Aorta (tissue), 5 donors: Measurements from ENCODE around the gene C1orf21. TPM values are rescaled to one million over a fixed set of nuclear protein-coding genes. Genes with fewer than 3 reads are reported as not detected.

ENCODE experiments used
- ATAC-seq: fragments of 200-7000 bp; cut with Tn5 transposase; one replicate; pipeline ENCODE4 v1.9.1; 2022; ENCODE audit warnings: moderate library complexity; ENCODE audit not compliant: low FRiP score
- DNase-seq, 2 donors: peaks; one replicate each; pipeline ENCODE4 v3.0.0-alpha.2; 2020
- H3K27ac ChIP-seq, 2 donors: one replicate each; pipeline ENCODE4 v1.5.1; 2013; ENCODE audit warnings: low read length in 2 of 2, mild to moderate bottlenecking in 2 of 2, moderate library complexity in 2 of 2, control low read depth in 1 of 2, inconsistent platforms in 1 of 2, low read depth in 1 of 2
- H3K27me3 ChIP-seq, 2 donors: one replicate each; pipeline ENCODE4 v1.6.1; 2013; ENCODE audit warnings: control low read depth in 1 of 2, low read length in 1 of 2, mild to moderate bottlenecking in 1 of 2, moderate library complexity in 1 of 2; ENCODE audit not compliant: insufficient read depth in 2 of 2, control insufficient read depth in 1 of 2
- H3K36me3 ChIP-seq, 2 donors: one replicate each; pipeline ENCODE4 v1.6.1; 2013; ENCODE audit warnings: control low read depth in 1 of 2, low read length in 1 of 2, mild to moderate bottlenecking in 1 of 2; ENCODE audit not compliant: insufficient read depth in 2 of 2, control insufficient read depth in 1 of 2
- H3K4me1 ChIP-seq, 2 donors: one replicate each; pipeline ENCODE4 v1.6.1; 2013; ENCODE audit warnings: low read length in 2 of 2, control low read depth in 1 of 2, mild to moderate bottlenecking in 1 of 2, moderate library complexity in 1 of 2; ENCODE audit not compliant: insufficient read depth in 2 of 2, control insufficient read depth in 1 of 2
- H3K4me3 ChIP-seq, 2 donors: one replicate each; pipeline ENCODE4 v1.5.1; 2013; ENCODE audit warnings: low read length in 2 of 2, control low read depth in 1 of 2, mild to moderate bottlenecking in 1 of 2
- H3K9me3 ChIP-seq: one replicate; pipeline ENCODE4 v1.6.1; 2013; ENCODE audit warnings: mild to moderate bottlenecking, low read length; ENCODE audit not compliant: control insufficient read depth
- WGBS, 2 donors: extraction: QIAGEN DNeasy Blood & Tissue Kit; methylation state at CpG; one replicate each; pipeline ENCODE4 v1.1.7; 2013; 5-methylcytosine and 5-hydroxymethylcytosine counted together
- intact Hi-C, 2 donors: fragments of 100-400 bp; cut with DNase I; formaldehyde crosslinking; loops; one replicate each; pipeline versions ENCODE4 v1.14.2 to v1.15.0; 2022
- polyA plus RNA-seq, 2 donors: library from polyadenylated mRNA; stranded (reverse); fragments of 200-250 nt; gene quantifications; one replicate each; pipeline ENCODE4 v1.2.3, GENCODE V29; 2013
- total RNA-seq, 2 donors: library from RNA; stranded (reverse); fragmentation: NEBNext Ultra II Directional; extraction: Animal tissue kit (Norgen Biotek cat#: 25700); gene quantifications; one replicate each; pipeline ENCODE4 v1.2.1, GENCODE V29; 2021
- donor health status: healthy with polysubstance abuse.
- donor health status: Bipolar disorder and iron deficiency.
- donor health status: DM: no; HTN: no; CAD: no.
- donor health status: DM: no; HTN: no; CAD: no.
- donor health status: DM: yes; HTN: yes; CAD: no.

The C1orf21 gene
- total and polyA plus RNA-seq, 4 donors = 7.6 to 65.7 (median 42.9) TPM

DNA sequence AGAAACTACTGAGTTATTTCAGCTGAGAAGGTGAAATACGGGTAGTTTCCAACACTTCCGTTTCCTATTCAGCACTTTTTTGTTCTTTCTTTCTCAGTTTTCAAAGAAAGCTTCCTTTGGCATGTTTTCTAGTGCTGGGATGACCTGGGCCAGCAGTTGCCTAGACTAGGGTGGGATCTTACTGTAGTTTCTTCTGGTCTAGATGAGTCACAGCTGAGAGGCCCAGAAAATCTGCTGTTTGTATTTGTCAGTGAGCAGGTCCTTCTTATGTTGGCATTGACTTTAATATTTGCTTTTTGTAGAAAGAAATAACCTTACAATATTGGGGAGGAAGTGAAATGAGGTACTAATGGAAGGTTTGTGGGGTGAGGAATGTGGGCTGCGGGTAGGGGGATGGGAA, 22.2 kb downstream of the C1orf21 start:
- Histone ChIP-seq H3K4me1 (peaks cover 0 to 3% of the 10 kb centered on the region in 2 donors), H3K27ac (no peak overlapping the region), H3K36me3 (no peaks in the 10 kb centered on the region), H3K4me3 (no peak overlapping the region), H3K27me3 (no peaks in the 10 kb centered on the region), H3K9me3 (no peaks in the 10 kb centered on the region)
- intact Hi-C loops = no loop called here
- no peak for DNase-seq
- no peak for ATAC-seq
- 86 to 87% methylated on average over 3 of the region's 3 CpGs for WGBS, 2 donors

DNA sequence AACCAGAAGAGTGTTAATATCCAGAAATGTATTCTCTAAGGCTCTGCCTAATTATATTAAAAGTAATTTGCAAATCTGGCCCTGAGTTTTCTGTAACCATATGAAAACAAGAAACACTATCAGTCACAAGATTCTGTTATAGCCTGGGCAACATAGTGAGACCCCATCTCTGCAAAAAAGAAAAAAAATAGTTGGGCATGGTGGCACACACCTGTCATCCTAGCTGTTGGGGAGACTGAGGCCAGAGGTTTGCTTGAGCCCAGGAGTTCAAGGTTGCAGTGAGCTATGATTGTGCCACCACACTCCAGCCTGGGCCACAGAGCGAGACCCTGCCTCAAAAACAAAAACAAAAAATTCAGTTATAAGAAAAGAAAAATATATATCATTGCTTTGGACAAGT, 25.6 kb downstream of the C1orf21 start:
- no peak for DNase-seq
- intact Hi-C loops = no loop called here
- H3K4me1 ChIP-seq = peaks cover 0 to 9% of the 10 kb centered on the region in 2 donors
- H3K27ac ChIP-seq = no peak overlapping the region
- no peaks in the 10 kb centered on the region for H3K9me3 ChIP-seq
- no peaks in the 10 kb centered on the region for H3K27me3 ChIP-seq
- 96 to 100% methylated on average over 1 of the region's 1 CpG for WGBS, 2 donors
- H3K36me3 ChIP-seq = no peaks in the 10 kb centered on the region
- H3K4me3 ChIP-seq = no peak overlapping the region
- ATAC-seq = no peak

DNA sequence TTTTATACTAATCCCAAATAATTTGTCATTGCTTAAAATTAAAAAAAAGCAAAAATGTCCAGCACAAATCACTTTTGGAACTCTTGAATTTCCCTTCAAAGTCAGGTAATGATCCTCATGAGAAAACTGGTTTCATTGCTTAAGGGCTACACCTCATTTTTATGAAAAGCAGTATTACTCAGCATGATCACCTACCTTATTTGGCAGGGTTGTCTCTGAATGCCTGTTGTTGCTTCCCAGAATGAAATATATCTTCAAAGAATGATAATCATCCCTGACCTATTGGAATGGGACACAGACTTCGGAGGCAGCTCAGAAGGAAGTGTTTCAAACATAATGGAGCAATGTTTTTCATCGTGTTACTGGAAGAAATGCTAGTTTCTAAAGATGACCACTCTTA, 29.7 kb downstream of the C1orf21 start:
- ATAC-seq (no peak), DNase-seq (no peak)
- Histone ChIP-seq H3K4me3 (no peak overlapping the region), H3K4me1 (peaks cover 0 to 5% of the 10 kb centered on the region in 2 donors), H3K9me3 (no peaks in the 10 kb centered on the region), H3K36me3 (no peaks in the 10 kb centered on the region), H3K27me3 (no peaks in the 10 kb centered on the region), H3K27ac (no peak overlapping the region)
- intact Hi-C loops = no loop called here
- WGBS, 2 donors = 94 to 97% methylated on average over 2 of the region's 2 CpGs

DNA sequence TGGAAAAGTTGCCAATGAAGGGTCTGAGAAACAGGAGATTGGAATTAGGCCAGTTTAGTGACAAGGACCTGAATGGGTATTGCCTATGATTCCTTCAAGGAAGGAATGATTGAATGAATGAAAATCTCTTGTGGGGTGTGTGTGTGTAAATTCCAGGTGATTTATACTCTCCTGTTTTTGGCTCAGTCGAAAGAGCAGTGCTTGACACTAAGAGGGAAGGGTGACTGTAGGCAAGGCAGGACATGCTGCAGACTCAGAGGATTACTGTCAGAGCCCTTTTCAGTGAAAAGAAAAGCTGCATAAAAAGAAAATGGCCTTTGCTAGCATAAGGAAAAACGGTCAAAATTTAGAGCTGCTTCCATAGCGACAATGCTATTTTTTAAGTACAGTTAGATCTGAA, 30.1 kb downstream of the C1orf21 start:
- no peak overlapping the region for H3K27ac ChIP-seq
- H3K27me3 ChIP-seq = no peaks in the 10 kb centered on the region
- intact Hi-C loops = no loop called here
- peaks cover 0 to 5% of the 10 kb centered on the region in 2 donors for H3K4me1 ChIP-seq
- WGBS, 2 donors = 59 to 74% methylated on average over 3 of the region's 3 CpGs
- ATAC-seq (no peak), DNase-seq (no peak)
- H3K36me3 ChIP-seq = no peaks in the 10 kb centered on the region
- H3K4me3 ChIP-seq = no peak overlapping the region
- no peaks in the 10 kb centered on the region for H3K9me3 ChIP-seq

DNA sequence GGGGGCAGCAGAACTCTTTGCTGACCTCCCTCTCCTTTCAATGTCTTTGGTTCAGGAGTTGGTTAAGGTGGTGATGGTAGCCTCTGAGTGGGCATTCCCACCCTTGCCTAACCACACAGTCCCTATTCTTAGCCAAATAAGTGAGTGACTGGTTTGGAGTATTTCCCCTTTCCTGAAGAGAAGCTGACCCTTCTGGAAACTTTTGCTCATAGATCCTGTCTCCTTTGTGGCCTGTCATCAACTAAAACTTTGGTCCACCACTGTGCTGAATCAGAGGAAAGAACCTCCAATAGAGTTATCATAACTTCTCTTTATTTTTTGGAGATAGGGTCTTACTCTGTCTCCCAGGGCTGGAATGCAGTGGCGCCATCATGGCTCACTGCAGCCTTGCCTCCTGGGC, 31.1 kb downstream of the C1orf21 start:
- Histone ChIP-seq H3K9me3 (no peaks in the 10 kb centered on the region), H3K4me1 (peaks cover 0 to 5% of the 10 kb centered on the region in 2 donors), H3K36me3 (no peaks in the 10 kb centered on the region), H3K27ac (no peak overlapping the region), H3K4me3 (no peak overlapping the region), H3K27me3 (no peaks in the 10 kb centered on the region)
- DNase-seq (no peak), ATAC-seq (no peak)
- intact Hi-C loops = no loop called here
- WGBS, 2 donors = 95 to 98% methylated on average over 1 of the region's 1 CpG

DNA sequence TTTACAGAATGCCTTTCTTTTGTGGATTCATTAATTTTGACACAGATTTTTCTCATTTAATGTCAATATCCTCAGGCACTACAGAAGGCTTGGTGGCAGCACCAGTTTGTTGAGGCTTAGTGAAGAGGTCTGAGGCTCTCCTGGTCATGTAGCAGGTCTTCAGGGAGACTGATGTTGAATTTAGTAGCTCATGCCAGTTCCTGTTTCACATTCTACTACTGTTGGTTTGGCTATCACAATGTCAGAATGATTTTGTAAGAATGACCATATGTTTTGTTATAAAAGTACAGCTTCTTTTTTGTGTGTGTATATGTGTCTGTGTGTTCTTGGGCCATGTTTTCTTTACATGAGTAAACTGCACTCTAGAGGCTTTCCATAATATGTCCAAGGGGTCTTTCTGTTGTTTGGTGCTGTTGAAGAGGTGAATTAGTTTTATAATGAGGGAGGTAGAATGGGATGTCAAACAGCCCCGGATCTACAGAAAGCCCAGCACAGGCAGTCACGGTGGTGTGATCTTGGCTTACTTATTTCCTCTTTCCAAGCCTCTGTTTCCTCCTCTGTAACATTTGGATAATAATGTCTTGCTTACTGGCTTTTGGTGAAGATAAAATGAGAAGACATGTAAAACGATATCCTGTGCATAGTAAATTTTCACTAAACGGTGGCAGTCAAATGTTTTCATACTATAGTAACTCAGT, 32.0 kb downstream of the C1orf21 start:
- Histone ChIP-seq H3K36me3 (no peaks in the 10 kb centered on the region), H3K4me1 (peaks cover 0 to 5% of the 10 kb centered on the region in 2 donors), H3K27me3 (no peaks in the 10 kb centered on the region), H3K9me3 (no peaks in the 10 kb centered on the region), H3K4me3 (no peak overlapping the region), H3K27ac (no peak overlapping the region)
- intact Hi-C loops = no loop called here
- no peak for DNase-seq
- no peak for ATAC-seq
- WGBS, 2 donors = 90 to 93% methylated on average over 4 of the region's 4 CpGs

DNA sequence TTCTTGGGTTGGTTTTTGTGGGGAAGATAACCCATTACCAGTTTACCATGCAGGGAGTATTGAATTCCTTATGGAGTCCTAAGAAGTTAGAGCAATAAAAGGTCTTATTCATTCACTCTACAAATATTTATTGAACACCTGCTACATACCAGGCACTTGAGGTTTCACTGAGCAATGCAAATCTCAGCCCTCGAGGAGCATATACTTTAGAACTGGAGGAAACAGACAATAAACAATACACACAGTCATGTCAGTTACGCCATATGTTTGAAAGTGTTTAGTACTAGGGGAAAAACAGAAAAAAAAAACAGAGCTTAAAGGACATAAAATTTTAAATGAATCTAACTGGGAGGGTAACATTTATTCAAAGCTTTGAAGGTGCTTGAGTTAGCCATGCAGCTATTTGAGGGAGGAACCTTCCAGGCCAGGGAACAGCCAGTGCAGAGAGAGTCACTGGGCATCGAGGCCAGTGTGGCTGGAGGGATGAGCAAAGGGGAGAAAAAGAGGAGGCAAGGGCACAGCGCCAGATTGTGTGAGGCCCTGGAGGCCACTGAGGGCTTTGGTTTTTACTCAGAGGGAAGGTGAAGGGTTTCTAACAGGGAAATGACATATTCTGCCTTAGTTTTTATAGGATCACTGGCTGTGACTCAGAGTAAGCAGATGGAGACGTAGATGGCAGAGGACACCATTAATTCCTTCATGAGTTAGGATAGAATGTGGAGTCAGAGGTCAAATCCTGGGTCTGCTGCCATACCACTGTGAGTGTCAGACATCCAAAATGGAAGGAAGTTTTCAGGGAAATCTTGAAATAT, 32.7 kb downstream of the C1orf21 start:
- no peak overlapping the region for H3K4me3 ChIP-seq
- H3K27me3 ChIP-seq = no peaks in the 10 kb centered on the region
- ATAC-seq (no peak), DNase-seq (no peak)
- H3K4me1 ChIP-seq = peaks cover 0 to 5% of the 10 kb centered on the region in 2 donors
- no peaks in the 10 kb centered on the region for H3K36me3 ChIP-seq
- WGBS, 2 donors = 89 to 91% methylated on average over 5 of the region's 5 CpGs
- intact Hi-C loops = no loop called here
- no peaks in the 10 kb centered on the region for H3K9me3 ChIP-seq
- no peak overlapping the region for H3K27ac ChIP-seq

DNA sequence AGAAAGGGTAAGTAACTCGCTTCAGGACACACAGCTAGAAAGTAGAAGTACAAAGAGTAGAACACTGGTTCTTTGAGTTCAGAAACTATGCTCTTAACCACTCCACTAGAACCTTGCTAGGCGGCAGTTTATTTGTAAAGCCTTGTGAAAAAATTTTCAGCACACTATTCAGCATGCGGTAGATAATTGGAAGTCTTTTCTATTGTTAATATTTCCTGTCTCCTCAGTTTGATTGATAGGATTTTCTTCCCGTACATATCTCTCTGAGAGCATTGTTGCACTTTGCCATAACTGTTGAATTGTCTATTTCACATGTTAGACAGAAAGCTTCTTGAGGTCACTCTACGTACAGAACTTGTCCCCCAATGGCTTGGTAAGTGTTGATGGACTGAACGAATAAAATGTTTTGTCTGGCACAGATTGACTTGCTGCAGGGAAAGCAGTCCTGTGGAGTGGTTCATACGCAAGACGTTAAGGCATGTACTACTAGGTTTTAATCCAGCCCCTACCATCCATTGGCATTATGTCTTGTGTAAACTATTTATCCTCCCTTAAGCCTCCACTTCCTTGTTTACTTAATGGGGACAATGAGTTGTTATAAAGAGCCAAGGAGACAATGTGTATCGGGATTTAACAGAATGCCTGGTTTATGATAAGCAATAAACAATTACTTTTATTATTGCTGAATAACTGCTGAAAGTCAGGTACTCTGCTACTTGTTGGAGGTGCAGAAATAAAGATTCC, 35.8 kb downstream of the C1orf21 start:
- no peak for ATAC-seq
- WGBS, 2 donors = 78 to 82% methylated on average over 9 of the region's 9 CpGs
- H3K27ac ChIP-seq = no peak overlapping the region
- DNase-seq = no peak
- intact Hi-C loops = no loop called here
- H3K4me1 ChIP-seq = no peaks in the 10 kb centered on the region
- H3K27me3 ChIP-seq = no peaks in the 10 kb centered on the region
- no peak overlapping the region for H3K4me3 ChIP-seq
- no peaks in the 10 kb centered on the region for H3K36me3 ChIP-seq
- H3K9me3 ChIP-seq = no peaks in the 10 kb centered on the region
